ENCODE data around the gene CFAP57.
"Not testable (repeated sequence)": the region's sequence is repeated elsewhere in the genome, so short reads cannot be mapped to it uniquely, and the experiment has no call there.

Gene CFAP57

DNA sequence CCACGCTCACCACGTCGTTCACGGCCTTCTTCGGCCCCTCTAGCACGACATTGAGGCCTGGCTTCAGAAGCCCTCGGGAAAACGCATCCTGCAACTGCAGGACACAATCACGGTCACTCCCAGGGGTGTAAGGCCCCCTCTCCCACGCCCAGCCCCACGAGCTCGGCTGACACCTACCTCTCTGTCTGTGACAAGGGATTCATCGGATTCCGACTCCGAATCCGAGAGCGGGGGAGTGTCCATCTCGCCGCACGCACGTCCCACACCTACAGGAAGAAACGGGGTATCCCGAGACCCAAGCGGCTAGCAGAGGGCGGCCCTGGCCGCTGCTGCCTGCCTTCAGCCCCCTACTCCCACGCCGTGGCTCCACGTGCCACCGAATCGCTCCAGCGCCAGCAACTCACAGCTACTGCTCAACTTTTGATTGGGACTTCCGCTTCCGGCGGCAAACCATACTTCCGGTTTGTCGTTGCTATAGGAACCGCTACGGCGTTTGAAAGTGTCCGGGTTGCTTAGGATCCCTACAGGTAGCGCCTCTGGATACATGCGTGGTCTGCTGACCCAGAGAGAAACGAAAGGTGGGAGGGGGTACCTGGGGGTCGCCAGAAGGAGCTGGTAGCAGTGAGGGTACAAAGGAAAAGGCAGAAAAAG, at the start of gene CFAP57, which contains the start of gene EBNA1BP2:
CFAP57 (plus strand) TSS at position 455 of the 651 bp plus-strand sequence. CDS start 424 bp downstream, outside the sequence.
EBNA1BP2 (minus strand) TSS at position 415 of the 651 bp plus-strand sequence; CDS start at position 243, 172 bp downstream.
- peak; percentile 90 to 92 for DNase-seq

DNA sequence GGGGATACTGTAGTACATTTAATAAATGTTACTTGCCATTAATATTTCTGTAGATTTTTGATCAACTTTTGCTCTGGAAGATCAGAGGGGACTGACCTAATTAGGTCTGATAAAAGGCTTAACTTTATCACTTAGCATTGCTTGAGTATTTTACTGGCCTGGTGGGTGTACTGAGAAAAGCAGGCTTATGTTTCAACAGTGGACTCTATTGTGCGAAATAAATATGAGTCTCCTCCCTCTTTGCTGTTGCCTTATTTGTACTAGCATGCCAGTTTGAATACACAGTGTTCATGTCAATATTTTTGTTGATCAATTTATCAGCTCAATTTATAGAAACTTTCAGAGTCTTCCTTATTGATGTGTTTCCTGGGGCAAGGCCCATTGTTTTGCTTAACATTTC, 49.1 kb upstream of the CFAP57 start:
- DNase-seq, result no peak

DNA sequence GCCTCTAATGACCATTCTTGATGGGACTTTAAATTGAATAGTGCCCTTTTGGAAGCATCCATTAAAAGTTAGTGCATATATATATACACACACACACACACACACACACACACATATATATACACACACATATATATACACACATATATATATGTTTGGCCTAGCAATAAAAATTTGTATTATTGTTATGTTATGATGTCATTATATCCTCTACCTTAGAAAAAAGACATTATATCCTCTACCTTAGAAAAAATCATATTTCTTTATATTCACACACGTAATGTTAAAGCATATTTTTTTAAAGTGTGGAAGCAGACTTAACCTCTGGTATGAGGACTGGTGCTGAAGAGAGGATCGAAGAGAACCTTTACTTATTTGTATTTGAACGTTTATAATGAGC, 43.3 kb upstream of the CFAP57 start:
- no peak for DNase-seq

DNA sequence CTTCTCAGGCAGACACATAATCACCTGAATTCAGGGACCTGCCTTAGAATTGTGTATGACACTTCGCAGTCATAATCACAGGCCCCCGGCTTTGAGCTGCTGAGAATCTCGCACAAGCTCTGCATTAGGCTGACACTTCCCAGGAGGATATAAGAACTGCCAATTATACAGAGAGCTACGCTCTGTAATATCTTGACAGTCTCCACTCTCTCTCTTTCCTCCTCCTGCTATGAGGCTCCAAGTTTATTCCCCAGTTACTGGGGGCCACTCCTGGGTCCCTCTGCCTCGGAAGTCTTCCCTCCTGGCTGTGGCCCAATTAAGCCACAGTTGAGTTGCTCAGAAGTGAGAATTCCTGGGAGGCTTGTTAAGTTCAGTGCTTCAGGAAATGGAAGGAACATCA, 42.7 kb upstream of the CFAP57 start:
- no peak for DNase-seq

DNA sequence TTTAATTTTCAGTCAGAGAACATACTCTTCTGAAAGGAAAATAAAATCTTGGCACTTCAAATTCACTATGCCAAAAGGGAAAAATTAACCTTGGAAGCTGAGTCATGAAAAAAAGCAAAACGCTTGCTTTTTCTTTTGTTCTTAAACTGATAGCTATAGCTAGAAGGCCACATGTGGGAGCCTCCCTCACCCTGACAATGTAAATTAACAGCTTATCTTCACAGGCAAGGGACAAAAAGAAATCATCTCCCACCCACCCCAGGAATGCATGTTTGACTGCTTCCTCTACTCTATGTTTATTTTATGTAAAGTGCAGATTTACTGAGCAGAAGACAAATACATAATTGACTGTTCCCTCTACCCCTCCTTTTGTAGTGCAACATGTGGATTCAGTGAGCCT, 38.1 kb upstream of the CFAP57 start:
- DNase-seq, result no peak

DNA sequence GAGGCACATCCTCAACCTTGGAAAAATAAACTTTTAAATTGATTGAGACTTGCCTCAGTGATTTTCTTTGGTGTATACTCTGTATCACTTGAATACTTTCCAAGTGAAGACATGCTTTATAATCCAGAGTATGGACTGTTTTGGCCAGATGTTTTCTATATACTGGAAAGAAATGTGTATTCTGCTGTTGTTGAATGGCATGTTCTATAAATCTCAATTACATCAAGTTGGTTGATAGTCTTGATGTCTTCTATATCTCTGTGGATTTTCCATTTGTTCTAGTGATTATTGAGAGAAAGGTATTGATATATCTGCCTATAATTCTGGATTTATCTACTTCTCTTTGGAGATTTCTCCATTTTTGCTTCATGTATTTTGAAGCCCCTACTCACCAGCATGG, 37.5 kb upstream of the CFAP57 start:
- no peak for DNase-seq

DNA sequence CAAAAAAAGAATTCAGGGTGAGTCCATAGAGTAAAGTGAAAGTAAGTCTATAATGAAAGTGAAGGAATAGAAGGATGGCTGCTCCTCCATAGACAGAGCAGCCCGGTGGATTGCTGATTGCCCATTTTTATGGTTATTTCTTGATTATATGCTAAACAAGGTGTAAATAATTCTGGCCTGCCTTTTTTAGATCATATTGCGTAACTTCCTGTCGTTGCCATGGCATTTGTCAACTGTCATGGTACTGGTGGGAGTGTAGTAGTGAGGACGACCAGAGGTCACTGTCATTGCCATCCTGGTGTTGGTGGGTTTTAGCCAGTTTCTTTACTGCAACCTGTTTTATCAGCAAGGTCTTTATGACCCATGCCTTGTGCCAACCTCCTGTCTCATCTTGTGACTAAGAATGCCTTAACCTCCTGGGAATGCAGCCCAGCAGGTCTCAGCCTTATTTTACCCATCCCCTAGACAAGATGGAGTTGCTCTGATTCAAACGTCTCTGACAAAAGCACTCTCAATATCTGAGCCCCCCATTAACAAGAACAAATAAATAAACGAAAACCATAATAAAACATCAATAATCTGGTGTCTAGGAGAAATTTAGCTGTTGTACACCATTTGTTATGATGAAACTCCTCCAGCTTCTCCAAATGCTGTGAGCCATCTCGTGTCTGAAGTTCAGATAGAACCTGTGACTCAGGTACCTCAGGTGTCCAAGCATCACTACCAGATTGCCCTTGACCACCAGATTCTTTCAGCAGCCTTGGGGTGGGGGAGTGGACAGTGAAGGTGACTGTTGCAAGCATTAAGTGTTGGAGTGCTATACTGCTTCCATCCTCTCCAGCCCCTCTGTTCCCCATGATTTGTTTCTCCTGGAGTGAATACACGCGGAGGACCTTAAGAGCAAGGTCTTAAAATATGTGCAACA, 36.0 kb upstream of the CFAP57 start:
- DNase-seq, result no peak

DNA sequence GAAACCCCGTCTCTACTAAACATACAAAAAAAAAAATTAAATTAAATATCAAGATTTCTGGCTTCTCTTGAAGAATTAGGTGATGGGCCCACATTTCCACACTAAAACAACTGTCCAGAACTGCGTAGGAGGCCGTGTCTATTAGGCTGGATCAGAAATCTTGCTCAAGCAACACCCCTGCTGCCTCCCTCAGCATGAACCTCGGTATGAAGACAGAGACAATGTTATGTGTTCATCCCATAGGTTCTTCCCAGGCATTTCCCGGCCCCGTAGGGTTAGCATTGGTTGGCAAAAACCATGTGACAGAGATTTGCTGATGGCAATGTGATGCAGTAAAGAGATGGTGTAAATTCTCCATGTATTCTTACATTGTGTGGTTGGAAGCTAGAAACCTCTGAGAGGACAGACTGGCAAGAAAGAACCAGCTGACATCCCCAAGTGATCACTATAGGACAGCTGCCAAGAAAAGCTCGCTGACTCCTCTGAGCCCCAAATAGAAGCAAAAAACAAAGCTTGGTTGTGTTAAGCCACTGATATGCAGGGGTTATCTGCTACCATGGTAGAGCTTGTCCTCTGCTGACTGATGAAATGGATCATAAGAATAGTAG, 34.6 kb upstream of the CFAP57 start:
- no peak for DNase-seq

DNA sequence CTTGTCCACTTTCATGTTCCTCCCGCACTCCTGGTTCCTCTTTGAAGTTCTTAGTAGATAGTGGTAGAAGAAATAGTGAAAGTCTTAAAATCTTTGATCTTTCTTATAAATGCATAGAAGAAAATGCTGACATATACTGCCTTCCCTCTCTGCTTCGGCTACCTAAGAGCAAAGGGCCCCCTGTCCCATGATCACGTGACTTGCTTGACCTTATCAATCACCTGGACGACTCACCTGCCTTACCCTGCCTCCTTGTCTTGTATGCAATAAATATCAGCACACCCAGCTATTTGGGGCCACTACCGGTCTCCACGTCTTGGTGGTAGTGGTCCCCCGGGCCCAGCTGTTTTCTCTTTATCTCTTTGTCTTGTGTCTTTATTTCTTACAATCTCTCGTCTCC, 32.8 kb upstream of the CFAP57 start:
- not testable (repeated sequence) for DNase-seq

DNA sequence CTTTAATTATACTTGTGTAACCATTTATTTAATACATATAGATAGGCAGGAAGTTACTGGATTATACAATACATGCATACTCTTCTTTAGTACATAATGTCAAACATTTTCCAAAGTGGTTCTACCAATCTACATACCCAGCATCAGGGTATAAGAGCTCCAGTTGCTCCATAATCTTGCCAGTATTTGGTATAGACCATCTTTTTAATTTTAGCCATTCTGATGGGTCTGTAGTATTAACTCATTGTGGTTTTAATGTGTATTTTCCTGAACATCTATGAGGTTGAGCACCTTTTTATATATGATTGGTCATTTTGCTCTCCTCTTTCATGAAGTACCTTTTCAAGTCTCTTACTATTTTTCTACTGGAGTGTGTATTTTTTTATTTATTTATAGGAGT, 32.1 kb upstream of the CFAP57 start:
- no peak for DNase-seq

DNA sequence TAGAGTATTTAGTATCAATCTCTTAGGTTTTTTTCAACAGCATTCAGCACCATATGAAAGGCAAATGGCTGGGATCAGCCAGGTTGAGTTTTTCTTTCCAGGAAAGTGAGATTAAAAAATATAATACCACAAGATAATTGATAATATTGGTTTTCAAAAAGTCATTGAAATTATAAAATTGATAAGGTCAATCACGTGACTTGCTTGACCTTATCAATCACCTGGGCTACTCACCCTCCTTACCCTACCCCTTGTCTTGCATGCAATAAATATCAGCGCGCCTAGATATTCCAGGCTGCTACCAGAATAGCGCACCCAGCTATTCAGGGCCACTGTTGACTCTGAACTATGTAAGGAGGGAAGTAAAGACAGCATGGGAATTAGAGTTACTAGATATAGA, 31.5 kb upstream of the CFAP57 start:
- no peak for DNase-seq

DNA sequence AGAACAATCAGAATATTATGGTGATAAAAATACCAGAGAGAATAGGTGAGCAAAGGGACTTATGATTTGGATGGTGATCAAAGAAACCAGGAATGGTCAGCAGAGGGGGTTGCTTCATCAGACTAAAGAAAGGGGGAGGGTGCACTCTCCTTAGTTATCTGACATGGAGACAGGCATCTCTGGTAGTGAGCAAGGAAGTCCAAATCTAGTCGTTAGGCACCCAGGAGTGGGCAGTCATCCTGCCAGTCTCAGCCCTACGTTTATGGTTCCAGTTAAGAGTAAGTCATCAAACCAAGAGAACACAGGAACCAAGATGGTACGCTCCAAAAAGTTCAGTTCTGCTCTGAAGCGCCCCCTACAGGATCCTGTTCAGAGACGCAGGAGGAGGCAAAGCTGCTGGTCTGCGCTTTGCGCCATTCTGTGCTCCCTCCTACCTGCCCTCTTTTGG, 28.7 kb upstream of the CFAP57 start:
- DNase-seq, result peak in 1 of 2 donors; percentile 21

DNA sequence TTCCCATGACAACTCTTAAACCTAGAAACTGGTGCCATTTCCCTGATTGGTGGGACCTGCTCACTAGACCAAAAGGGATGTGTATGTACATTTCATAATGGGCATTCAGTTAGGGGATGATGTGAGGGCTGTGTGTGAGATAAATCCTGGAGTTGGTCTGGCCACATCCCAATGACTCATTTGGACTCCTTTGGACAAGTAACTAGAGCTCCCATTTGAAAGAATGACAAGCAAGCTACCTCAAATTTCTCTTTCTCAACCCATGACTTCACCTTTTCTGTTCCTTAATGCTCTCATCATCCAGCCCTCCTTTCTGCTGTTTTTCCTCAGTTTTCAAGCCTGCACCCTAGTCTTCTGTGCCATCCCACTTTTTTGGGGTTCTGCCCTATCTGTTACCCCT, 27.9 kb upstream of the CFAP57 start:
- no peak for DNase-seq

DNA sequence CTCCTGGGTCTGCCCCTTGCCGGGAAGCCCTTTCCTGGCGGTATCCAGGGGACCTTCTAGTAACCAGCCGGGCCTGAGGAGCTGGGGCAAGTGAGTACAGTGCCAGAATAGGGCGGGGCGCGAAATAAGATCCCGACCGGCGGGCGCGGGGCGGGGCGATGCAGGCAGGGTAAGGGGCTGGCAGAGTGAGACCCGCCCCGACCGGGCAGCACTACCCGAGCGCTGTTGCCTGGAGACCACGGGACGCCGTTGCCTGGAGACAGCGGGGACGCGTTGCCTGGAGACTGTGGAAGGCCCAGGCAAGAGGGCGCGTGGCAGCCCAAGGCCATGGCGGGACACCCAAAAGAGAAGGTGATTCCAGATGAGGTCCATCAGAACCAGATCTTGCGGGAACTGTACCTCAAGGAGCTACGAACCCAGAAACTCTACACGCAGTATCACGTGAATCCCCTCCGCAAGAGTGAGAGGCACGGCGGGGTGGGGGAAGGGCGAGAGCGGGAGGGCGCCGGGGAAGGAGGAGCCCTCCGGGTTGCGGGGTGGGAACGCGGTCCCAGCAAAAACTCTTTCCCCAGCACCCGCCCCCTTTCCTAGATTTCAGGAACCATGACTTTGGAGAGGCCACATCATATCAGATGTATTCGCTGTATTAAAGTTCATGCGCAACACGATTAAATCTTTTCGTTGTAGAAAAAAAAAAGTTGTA, 24.4 kb upstream of the CFAP57 start:
- peak; percentile 24 to 63 for DNase-seq

DNA sequence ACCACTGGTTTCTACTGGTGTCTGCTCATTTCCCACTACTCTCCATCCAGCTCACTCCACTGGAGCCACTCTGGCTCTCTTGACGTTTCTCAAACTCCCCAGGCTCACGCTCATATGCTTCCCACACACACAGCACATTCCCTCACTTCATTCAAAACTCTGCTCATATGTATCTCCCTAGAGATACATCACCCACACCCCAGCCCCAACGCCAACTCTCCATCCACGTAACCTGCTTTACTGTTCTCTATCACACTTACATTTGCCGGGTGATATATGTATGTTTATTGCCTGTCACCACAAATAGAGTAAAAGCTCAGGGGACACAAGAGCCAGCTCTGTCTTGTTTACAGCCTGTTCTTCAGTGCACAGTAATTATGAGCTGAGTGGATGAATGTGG, 22.2 kb upstream of the CFAP57 start:
- DNase-seq, result no peak

DNA sequence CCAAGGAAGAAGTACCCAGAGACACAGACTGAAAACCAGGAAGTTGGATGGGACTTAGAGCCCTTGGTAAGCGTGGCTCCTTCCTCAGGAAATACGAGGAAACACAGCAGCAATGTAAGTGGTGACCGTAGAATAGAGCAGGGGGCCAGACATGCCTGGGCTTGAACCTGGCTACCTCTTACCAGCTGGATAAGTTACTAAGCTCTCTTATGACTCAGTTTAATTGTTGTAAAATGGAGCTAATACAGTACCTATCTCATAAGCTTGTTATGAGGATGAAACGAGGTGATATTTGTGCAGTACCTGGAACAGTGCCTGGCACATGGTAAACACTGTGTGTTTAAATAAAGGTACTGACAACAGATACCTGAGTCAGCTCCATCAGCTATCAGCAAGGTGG, 19.3 kb upstream of the CFAP57 start:
- no peak for DNase-seq

DNA sequence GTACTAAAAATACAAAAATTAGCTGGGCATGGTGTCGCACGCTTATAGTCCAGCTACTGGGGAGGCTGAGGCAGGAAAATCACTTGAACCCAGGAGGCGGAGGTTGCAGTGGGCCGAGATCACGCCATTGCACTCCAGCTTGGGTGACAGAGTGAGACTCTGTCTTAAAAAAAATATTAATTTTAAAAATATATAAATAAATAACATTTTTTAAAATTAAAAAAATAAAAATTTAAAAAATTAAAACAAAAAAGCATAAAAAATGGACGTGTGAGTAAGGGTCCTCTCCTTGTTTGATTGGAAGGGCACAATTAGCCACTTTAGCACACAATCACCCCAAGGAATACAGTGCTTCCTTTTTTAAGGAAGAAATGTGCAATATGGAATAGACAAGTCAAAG, 18.7 kb upstream of the CFAP57 start:
- no peak for DNase-seq

DNA sequence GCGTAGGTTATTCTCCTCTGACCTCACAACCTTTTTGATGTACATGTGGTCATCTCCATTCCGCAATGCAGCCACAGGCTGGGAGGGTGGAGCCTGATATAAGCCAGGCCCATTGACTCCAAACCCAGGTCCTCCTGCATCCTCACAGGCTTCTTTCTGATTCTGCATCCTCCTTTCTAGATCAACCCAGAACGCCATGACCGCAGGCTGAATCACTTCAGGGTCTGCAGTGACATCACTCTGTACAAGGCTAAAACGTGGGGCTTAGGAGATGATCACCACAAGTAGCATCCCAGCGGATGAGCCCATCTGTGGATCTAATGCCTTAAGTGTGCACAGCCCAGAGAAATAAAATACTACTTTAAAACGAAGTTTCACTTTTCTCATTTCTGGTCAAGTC, 16.1 kb upstream of the CFAP57 start:
- no peak for DNase-seq

DNA sequence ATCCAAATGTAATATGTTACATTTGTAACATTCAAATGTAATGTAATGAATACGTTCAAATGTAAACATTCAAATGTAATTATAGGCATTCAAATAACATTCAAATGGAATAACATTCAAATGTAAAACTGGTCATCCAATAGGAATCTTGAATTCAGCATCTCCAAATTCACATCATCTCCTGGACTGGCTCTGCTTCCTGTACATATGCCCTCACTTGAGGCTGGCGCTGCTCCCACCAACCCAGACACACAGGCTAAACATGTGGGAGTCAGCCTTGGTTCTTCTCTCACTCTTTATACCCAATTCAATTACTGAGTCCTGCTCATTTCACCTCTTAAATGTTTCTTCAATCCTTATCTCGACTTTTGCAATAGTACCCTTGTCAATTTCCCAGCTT, 7.0 kb upstream of the CFAP57 start:
- DNase-seq, result no peak

DNA sequence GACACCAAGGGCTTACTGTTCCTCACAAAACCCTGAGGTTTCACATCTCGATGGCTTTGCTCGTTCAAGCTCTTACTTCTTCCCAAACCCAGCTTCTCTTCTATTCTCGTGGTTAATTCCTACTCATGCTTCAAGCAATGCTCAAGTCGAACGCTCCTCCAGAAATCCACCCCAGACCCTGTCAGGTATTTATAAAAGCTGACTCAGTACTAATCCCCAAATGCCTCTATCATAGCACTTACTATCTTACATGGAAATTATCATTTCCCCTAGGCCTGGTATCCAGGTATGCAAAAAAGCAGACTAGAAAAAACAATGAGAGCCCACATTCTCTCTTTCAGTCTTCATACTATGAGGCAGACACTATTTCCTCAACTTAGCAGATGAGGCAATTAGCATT, 6.4 kb upstream of the CFAP57 start:
- no peak for DNase-seq

DNA sequence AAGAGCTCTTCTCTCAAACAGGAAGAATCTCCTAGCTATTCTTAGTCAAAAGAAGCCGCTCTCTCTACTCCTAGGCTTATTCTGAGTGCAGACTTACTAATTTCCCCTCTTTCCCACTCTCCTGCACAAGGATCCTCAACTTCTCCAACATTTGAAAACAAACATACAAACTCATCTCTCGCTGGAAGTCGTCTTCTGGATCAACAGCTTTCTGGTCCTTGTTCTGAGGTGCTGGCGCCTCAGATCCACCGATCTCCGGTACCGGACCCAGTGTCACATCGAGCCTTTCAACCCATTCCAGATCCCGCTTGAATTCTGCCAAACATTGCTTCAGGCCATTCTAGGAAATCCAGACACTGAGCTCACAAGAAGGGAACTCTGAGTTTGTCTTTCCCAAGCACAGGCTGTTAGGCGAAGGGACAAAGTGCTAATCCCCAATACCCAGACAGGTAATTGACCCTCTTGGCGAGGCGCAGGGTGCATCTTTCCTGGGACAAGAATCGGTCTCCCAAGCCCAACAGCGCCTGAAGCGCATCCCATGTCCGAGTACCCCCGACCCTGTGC, 736 bp upstream of the CFAP57 start:
- DNase-seq, result peak in 1 of 2 donors; percentile 21

DNA sequence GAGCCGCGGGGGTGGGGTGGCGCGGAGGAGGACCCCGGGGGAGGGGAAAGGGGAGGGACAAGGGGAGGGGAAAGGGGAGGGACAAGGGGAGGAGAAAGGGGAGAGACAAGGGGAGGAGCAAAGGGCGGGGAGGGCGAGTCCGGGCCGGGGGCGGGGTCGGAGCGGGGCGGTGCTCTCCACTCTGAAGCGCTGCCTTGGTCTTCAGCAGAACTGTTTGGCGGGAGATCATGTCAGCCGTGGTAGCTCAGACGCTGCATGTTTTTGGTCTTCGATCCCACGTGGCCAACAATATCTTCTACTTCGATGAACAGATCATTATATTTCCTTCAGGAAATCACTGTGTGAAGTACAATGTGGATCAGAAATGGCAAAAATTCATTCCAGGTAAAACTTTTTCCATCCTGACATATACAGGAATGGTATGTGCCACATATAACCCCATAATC, 420 bp downstream of the CFAP57 start:
- DNase-seq, result peak; percentile 86

DNA sequence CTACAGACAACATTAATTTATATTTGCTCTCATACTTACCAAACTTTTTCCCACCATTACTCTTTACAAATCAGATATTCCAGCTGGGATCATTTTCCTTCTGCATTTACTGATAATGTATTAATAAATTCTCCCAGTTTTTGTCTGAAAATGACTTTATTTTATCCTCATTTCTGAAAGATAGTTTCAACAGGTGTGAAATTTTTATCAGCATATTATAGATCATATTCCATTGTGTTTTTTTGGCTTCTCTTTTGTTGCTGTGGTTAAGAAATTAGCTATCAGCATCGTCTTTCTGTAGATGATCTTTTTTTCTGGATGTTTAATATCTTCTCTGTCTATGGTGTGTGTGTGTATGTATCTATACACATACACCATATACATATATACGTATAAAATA, 2.7 kb downstream of the CFAP57 start:
- DNase-seq, result no peak

All from stimulated activated CD4-positive, alpha-beta T cell treated with anti-CD3 and anti-CD28 coated beads, Interleukin-2, amount 100 ng/mL, for 24 hours (primary cell).